ENCODE results near the gene OTOP1.

DNA sequence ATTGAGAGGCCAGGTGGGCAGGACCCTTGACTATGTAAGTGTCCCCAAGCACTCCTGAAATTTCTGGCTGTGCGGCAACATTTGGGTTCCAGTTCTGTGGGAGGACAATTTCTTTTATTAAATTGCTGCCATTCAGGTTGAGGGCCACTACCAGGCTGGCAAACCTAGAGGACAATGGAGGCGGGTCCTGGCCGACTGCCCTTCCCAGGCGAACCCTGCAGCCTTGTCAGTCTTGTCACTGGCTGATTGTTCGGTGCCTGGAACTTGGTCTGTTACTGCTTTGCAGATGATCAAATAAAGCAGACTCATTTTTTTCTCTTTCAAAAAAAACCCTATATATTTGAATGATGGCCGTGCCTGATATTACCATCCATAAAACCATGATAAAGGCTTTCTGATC lies 27.9 kb upstream of the OTOP1 start:
- TF ChIP-seq CTCF (IDR thresholded peaks at IDR 0.05) = no peak
- TF ChIP-seq POLR2A (IDR thresholded peaks at IDR 0.05) = no peak

All from Peyer's patch (tissue), 4 donors.